ENCODE results near the gene ZNF888. TPM values are rescaled to one million over a fixed set of nuclear protein-coding genes. Genes with fewer than 3 reads are reported as not detected.
"Not testable (repeated sequence)": the region's sequence is repeated elsewhere in the genome, so short reads cannot be mapped to it uniquely, and the experiment has no call there.

ZNF888 gene
- total and polyA plus RNA-seq, 4 donors, result 2.3 to 5.4 (median 3.3) TPM

- Histone ChIP-seq H3K36me3 (ENCODE audit: control insufficient read depth, insufficient read depth, low read length) (no peaks in the 10 kb centered on the region), H3K27ac (ENCODE audit: low read depth, low read length) (peak overlapping the region; percentile 33), H3K9me3 (ENCODE audit: control insufficient read depth, insufficient read depth, low read length) (no peaks in the 10 kb centered on the region), H3K4me3 (ENCODE audit: low read depth, low read length) (peak overlapping the region; percentile 71), H3K27me3 (ENCODE audit: control insufficient read depth, insufficient read depth, low read length) (peaks cover 6% of the 10 kb centered on the region), H3K4me1 (ENCODE audit: control insufficient read depth, insufficient read depth, low read length) (peaks cover 25% of the 10 kb centered on the region)
- under 1% methylated on average over 23 of the region's 26 CpGs for WGBS (ENCODE audit: insufficient coverage)
- no peak for DNase-seq (ENCODE audit: low read depth in 4 of 6, low spot score in 6 of 6)
Measured at GRCh38 chr19:52941941-52942385, 18.7 kb upstream of the ZNF888 start.

- H3K36me3 ChIP-seq (ENCODE audit: control insufficient read depth, insufficient read depth, low read length); H3K27me3 ChIP-seq (ENCODE audit: control insufficient read depth, insufficient read depth, low read length); H3K9me3 ChIP-seq (ENCODE audit: control insufficient read depth, insufficient read depth, low read length); H3K27ac ChIP-seq (ENCODE audit: low read depth, low read length); DNase-seq (ENCODE audit: low read depth in 4 of 6, low spot score in 6 of 6): not testable (repeated sequence)
- peaks cover 25% of the 10 kb centered on the region for H3K4me1 ChIP-seq (ENCODE audit: control insufficient read depth, insufficient read depth, low read length)
- 39% methylated on average over 2 of the region's 2 CpGs for WGBS (ENCODE audit: insufficient coverage)
- H3K4me3 ChIP-seq (ENCODE audit: low read depth, low read length), result peak overlapping the region; percentile 71
Measured at GRCh38 chr19:52941523-52941922, 18.3 kb upstream of the ZNF888 start.

GRCh38 chr19:52940905-52941304 is 17.7 kb upstream of the ZNF888 start:
- not testable (repeated sequence) for H3K27ac ChIP-seq (ENCODE audit: low read depth, low read length); H3K9me3 ChIP-seq (ENCODE audit: control insufficient read depth, insufficient read depth, low read length); DNase-seq (ENCODE audit: low read depth in 4 of 6, low spot score in 6 of 6); H3K4me3 ChIP-seq (ENCODE audit: low read depth, low read length); H3K27me3 ChIP-seq (ENCODE audit: control insufficient read depth, insufficient read depth, low read length); H3K36me3 ChIP-seq (ENCODE audit: control insufficient read depth, insufficient read depth, low read length)
- 92% methylated on average over 4 of the region's 5 CpGs for WGBS (ENCODE audit: insufficient coverage)
- peaks cover 19% of the 10 kb centered on the region for H3K4me1 ChIP-seq (ENCODE audit: control insufficient read depth, insufficient read depth, low read length)

- H3K36me3 ChIP-seq (ENCODE audit: control insufficient read depth, insufficient read depth, low read length), result no peaks in the 10 kb centered on the region
- no CpG with 5 or more reads among the region's 5 CpGs for WGBS (ENCODE audit: insufficient coverage)
Measured at GRCh38 chr19:52938761-52939160, 15.5 kb upstream of the ZNF888 start.

GRCh38 chr19:52936954-52937325 is 13.7 kb upstream of the ZNF888 start:
- WGBS (ENCODE audit: insufficient coverage), result 100% methylated on average over 2 of the region's 7 CpGs

More at GRCh38 chr19:52938761-52939160, 15.5 kb upstream of the ZNF888 start:
- Histone ChIP-seq H3K9me3 (ENCODE audit: control insufficient read depth, insufficient read depth, low read length) (no peaks in the 10 kb centered on the region), H3K27ac (ENCODE audit: low read depth, low read length) (no peak overlapping the region), H3K4me3 (ENCODE audit: low read depth, low read length) (no peak overlapping the region), H3K4me1 (ENCODE audit: control insufficient read depth, insufficient read depth, low read length) (peaks cover 16% of the 10 kb centered on the region), H3K27me3 (ENCODE audit: control insufficient read depth, insufficient read depth, low read length) (no peaks in the 10 kb centered on the region)
- DNase-seq (ENCODE audit: low read depth in 4 of 6, low spot score in 6 of 6), result no peak

GRCh38 chr19:52936151-52936953 is 13.1 kb upstream of the ZNF888 start:
- 53% methylated on average over 2 of the region's 12 CpGs for WGBS (ENCODE audit: insufficient coverage)
- Histone ChIP-seq H3K9me3 (ENCODE audit: control insufficient read depth, insufficient read depth, low read length) (no peaks in the 10 kb centered on the region), H3K4me3 (ENCODE audit: low read depth, low read length) (no peak overlapping the region), H3K27me3 (ENCODE audit: control insufficient read depth, insufficient read depth, low read length) (no peaks in the 10 kb centered on the region), H3K27ac (ENCODE audit: low read depth, low read length) (no peak overlapping the region), H3K36me3 (ENCODE audit: control insufficient read depth, insufficient read depth, low read length) (no peaks in the 10 kb centered on the region), H3K4me1 (ENCODE audit: control insufficient read depth, insufficient read depth, low read length) (no peaks in the 10 kb centered on the region)
- no peak for DNase-seq (ENCODE audit: low read depth in 4 of 6, low spot score in 6 of 6)

More at GRCh38 chr19:52936954-52937325, 13.7 kb upstream of the ZNF888 start:
- H3K27me3 ChIP-seq (ENCODE audit: control insufficient read depth, insufficient read depth, low read length), result no peaks in the 10 kb centered on the region
- no peak overlapping the region for H3K4me3 ChIP-seq (ENCODE audit: low read depth, low read length)
- no peaks in the 10 kb centered on the region for H3K9me3 ChIP-seq (ENCODE audit: control insufficient read depth, insufficient read depth, low read length)
- DNase-seq (ENCODE audit: low read depth in 4 of 6, low spot score in 6 of 6), result no peak
- H3K27ac ChIP-seq (ENCODE audit: low read depth, low read length), result no peak overlapping the region
- H3K4me1 ChIP-seq (ENCODE audit: control insufficient read depth, insufficient read depth, low read length), result peaks cover 2% of the 10 kb centered on the region
- H3K36me3 ChIP-seq (ENCODE audit: control insufficient read depth, insufficient read depth, low read length), result no peaks in the 10 kb centered on the region

GRCh38 chr19:52935434-52935833 is 12.2 kb upstream of the ZNF888 start:
- H3K27me3 ChIP-seq (ENCODE audit: control insufficient read depth, insufficient read depth, low read length), result no peaks in the 10 kb centered on the region
- H3K36me3 ChIP-seq (ENCODE audit: control insufficient read depth, insufficient read depth, low read length), result no peaks in the 10 kb centered on the region
- WGBS (ENCODE audit: insufficient coverage), result 91% methylated on average over 4 of the region's 8 CpGs
- no peak overlapping the region for H3K27ac ChIP-seq (ENCODE audit: low read depth, low read length)
- no peaks in the 10 kb centered on the region for H3K4me1 ChIP-seq (ENCODE audit: control insufficient read depth, insufficient read depth, low read length)
- H3K9me3 ChIP-seq (ENCODE audit: control insufficient read depth, insufficient read depth, low read length), result no peaks in the 10 kb centered on the region
- H3K4me3 ChIP-seq (ENCODE audit: low read depth, low read length), result no peak overlapping the region
- DNase-seq (ENCODE audit: low read depth in 4 of 6, low spot score in 6 of 6), result no peak

- not testable (repeated sequence) for H3K36me3 ChIP-seq (ENCODE audit: control insufficient read depth, insufficient read depth, low read length); H3K9me3 ChIP-seq (ENCODE audit: control insufficient read depth, insufficient read depth, low read length); H3K27ac ChIP-seq (ENCODE audit: low read depth, low read length); H3K4me3 ChIP-seq (ENCODE audit: low read depth, low read length); DNase-seq (ENCODE audit: low read depth in 4 of 6, low spot score in 6 of 6); H3K27me3 ChIP-seq (ENCODE audit: control insufficient read depth, insufficient read depth, low read length)
- peaks cover 15% of the 10 kb centered on the region for H3K4me1 ChIP-seq (ENCODE audit: control insufficient read depth, insufficient read depth, low read length)
- WGBS (ENCODE audit: insufficient coverage), result 100% methylated on average over 1 of the region's 9 CpGs
Measured at GRCh38 chr19:52924641-52925040, 1.4 kb upstream of the ZNF888 start.

GRCh38 chr19:52923778-52924593 is 758 bp upstream of the ZNF888 start:
- WGBS (ENCODE audit: insufficient coverage), result 74% methylated on average over 6 of the region's 18 CpGs
- Histone ChIP-seq H3K27me3 (ENCODE audit: control insufficient read depth, insufficient read depth, low read length) (no peaks in the 10 kb centered on the region), H3K4me1 (ENCODE audit: control insufficient read depth, insufficient read depth, low read length) (peaks cover 15% of the 10 kb centered on the region), H3K4me3 (ENCODE audit: low read depth, low read length) (peak overlapping the region; percentile 67), H3K27ac (ENCODE audit: low read depth, low read length) (peak overlapping the region; percentile 65), H3K36me3 (ENCODE audit: control insufficient read depth, insufficient read depth, low read length) (no peaks in the 10 kb centered on the region), H3K9me3 (ENCODE audit: control insufficient read depth, insufficient read depth, low read length) (no peaks in the 10 kb centered on the region)
- no peak for DNase-seq (ENCODE audit: low read depth in 4 of 6, low spot score in 6 of 6)
